ENCODE measurements around the gene CLASRP.

DNA sequence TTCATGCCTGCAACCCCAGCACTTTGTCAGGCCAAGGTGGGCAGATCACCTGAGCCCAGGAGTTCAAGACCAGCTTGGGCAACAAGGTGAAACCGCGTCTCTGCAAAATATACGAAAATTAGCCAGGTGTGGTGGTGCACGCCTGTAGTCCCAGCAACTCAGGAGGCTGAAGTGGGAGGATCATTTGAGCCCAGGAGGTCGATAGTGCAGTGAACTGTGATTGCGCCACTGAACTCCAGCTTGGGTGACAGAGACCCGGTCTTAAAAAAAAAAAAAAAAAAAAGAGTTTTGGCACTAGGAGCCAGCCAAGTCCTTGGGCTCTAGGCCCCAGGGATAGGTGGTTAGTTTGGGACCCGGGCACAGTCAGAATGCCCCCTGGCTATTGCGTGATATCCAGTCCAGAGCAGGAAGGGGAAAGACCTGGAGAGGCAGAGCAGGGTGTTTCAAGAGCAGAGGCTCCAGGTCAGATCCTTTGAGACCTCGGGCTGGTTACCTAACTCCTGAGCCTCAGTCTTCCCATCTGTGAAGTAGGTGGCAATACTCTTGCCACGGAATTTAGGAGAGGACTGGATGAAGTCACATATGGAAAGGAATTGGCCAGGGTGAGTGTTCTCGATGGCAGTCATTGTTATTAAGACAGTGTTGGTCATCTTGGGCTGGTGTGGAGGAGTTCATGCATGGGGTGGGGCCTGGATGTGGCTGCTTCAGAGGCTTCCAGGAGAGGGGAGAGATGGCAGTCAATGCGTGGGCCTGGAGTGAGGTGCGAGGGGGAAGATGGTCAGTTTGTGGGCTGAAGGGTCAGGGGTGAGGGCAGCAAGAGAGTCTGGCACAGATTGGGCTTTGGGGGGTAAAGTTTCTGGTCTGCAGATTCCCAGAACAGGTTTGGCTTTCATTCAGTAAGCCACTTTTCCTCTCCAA lies 56.9 kb downstream of the CLASRP start:
- TF ChIP-seq TAF1 (IDR thresholded peaks at IDR 0.05; ENCODE audit: low read depth, low read length) (no peak), POLR2AphosphoS5 (IDR thresholded peaks at IDR 0.05; ENCODE audit: low read depth, low read length) (no peak), POLR2A (IDR thresholded peaks at IDR 0.05; ENCODE audit: low read depth, low read length) (no peak), PAX5 (IDR thresholded peaks at IDR 0.05; ENCODE audit: insufficient read depth, low read length, severe bottlenecking) (no peak), POU2F2 (IDR thresholded peaks at IDR 0.05; ENCODE audit: low read depth, low read length) (no peak)

Measured in GM12891 (cell line).